A549 treated with Mapracorat at 1 μM for 4 hours (cell line): ENCODE results near the gene ASTN2. TPM values are rescaled to one million over a fixed set of nuclear protein-coding genes. Genes with fewer than 3 reads are reported as not detected.

Source experiments
- total RNA-seq: library from RNA; stranded (reverse); fragments of 200-300 nt; extraction: Qiagen RNA extraction; gene quantifications from 5 replicates; pipeline ENCODE4 v1.2.3, GENCODE V29; 2022

Gene ASTN2
- 3.3 to 4.8 TPM (median 4.6 TPM) in 5 replicates for total RNA-seq

DNA sequence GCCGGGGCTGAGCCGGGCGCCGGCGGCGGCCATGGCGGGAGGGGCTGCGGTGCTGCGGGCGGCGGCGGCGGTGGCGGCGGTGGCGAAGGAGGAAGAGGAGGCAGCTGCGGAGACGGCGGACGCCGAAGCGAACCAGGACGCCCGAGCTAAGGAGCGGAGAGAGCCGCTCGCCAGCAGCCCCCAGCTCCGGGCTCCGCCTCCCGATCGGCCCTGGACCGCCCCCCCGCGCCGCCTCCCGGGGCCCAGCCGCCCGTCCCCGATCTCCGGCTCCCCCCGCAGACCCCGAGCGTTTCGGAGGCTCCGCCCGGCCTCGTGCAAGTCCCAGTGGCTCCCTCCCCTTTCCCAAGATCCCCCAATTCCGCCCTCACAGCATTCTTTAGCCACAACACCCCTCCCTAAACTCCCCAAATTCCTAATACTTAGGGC lies at the start of gene ASTN2:
Gene ASTN2 (minus strand): TSS at position 152 of the 426 bp plus-strand sequence. CDS start 119 bp downstream, at position 33.

GRCh38 chr9:116687074-116687753 lies 727.6 kb downstream of the ASTN2 start, which contains the start of gene TRIM32:
Gene TRIM32 (plus strand): TSS chr9:116687305. CDS start chr9:116697743, 10,438 bp downstream.

